VCaP (cell line): ENCODE results near the gene BCAS2.

Experiments
- H3K27ac ChIP-seq: fragments of 450-650 bp; 2 replicates; pipeline ENCODE4 v1.5.1; 2017
- CTCF ChIP-seq: fragments of 450-650 bp; conservative IDR thresholded peaks from 2 replicates; pipeline ENCODE4 v1.5.1; 2017; ENCODE audit warnings: mild to moderate bottlenecking, moderate library complexity

Gene BCAS2

GRCh38 chr1:114558544-114558943 is 22.9 kb downstream of the BCAS2 start:
- H3K27ac ChIP-seq = no peak overlapping the region
- peak; percentile 74 for TF ChIP-seq CTCF

- no peak overlapping the region for H3K27ac ChIP-seq
- TF ChIP-seq CTCF = no peak
Measured at GRCh38 chr1:114554577-114554976, 26.8 kb downstream of the BCAS2 start.

- H3K27ac ChIP-seq = no peak overlapping the region
- no peak for TF ChIP-seq CTCF
Measured at GRCh38 chr1:114552106-114552639, 29.2 kb downstream of the BCAS2 start.

GRCh38 chr1:114551400-114551799 is 30.0 kb downstream of the BCAS2 start:
- no peak overlapping the region for H3K27ac ChIP-seq
- TF ChIP-seq CTCF = no peak

- H3K27ac ChIP-seq = no peak overlapping the region
- TF ChIP-seq CTCF = no peak
Measured at GRCh38 chr1:114550336-114550735, 31.1 kb downstream of the BCAS2 start.

GRCh38 chr1:114549137-114549536 is 32.3 kb downstream of the BCAS2 start:
- H3K27ac ChIP-seq = no peak overlapping the region
- no peak for TF ChIP-seq CTCF

GRCh38 chr1:114547076-114547475 is 34.3 kb downstream of the BCAS2 start:
- TF ChIP-seq CTCF = no peak
- no peak overlapping the region for H3K27ac ChIP-seq
